PC-3 (cell line): Measurements from ENCODE around the gene PITPNM3. TPM values are rescaled to one million over a fixed set of nuclear protein-coding genes. Genes with fewer than 3 reads are reported as not detected.

Source experiments
- ATAC-seq: fragments of 200-7000 bp; cut with Tn5 transposase; 2 replicates; pipeline ENCODE4 v1.9.1; 2020; ENCODE audit warnings: mild to moderate bottlenecking, moderate library complexity
- BruUV-seq: library from RNA; stranded (reverse); fragments of 400-500 nt; replicated peaks from 2 replicates; lab custom pipeline; 2021; lab: Mats Ljungman, UMichigan
- CTCF ChIA-PET: fragments of 300-600 bp; sonication (Branson Sonifier 250); formaldehyde crosslinking; loops from one replicate; lab custom pipeline; 2022; ENCODE audit warnings: antibody characterized with exemption; lab: Charles Lee
- POLR2A ChIA-PET: fragments of 300-600 bp; sonication (Branson Sonifier 250); formaldehyde crosslinking; loops from one replicate; lab custom pipeline; 2022; ENCODE audit warnings: antibody characterized with exemption; ENCODE audit not compliant: unreplicated experiment; lab: Charles Lee
- DNase-seq: peaks from one replicate; pipeline ENCODE4 v3.0.0-alpha.2; 2015
- H2AFZ ChIP-seq: fragments of 300-600 bp; sonication (generic); 2 replicates; pipeline ENCODE4 v1.6.0; 2016; ENCODE audit warnings: antibody characterized with exemption, low read length
- H3F3A ChIP-seq: fragments of 300-600 bp; sonication (generic); one replicate; pipeline ENCODE4 v1.6.0; 2017; ENCODE audit warnings: antibody characterized with exemption, low read length, control low read depth, mild to moderate bottlenecking; ENCODE audit not compliant: unreplicated experiment
- H3K27ac ChIP-seq: fragments of 300-600 bp; sonication (generic); 2 replicates; pipeline ENCODE4 v1.5.1; 2016; ENCODE audit warnings: mild to moderate bottlenecking, low read length
- H3K27me3 ChIP-seq: fragments of 300-600 bp; sonication (generic); 2 replicates; pipeline ENCODE4 v1.6.1; 2016; ENCODE audit warnings: low read length, mixed read lengths
- H3K36me3 ChIP-seq: fragments of 300-600 bp; sonication (generic); 2 replicates; pipeline ENCODE4 v1.6.1; 2016; ENCODE audit warnings: low read depth, mixed run types, low read length, mixed read lengths
- H3K4me1 ChIP-seq: fragments of 300-600 bp; sonication (generic); 2 replicates; pipeline ENCODE4 v1.5.1; 2016; ENCODE audit warnings: low read length; ENCODE audit not compliant: insufficient read depth
- H3K4me2 ChIP-seq: fragments of 300-600 bp; sonication (generic); 2 replicates; pipeline ENCODE4 v1.6.0; 2016; ENCODE audit warnings: low read length
- H3K4me3 ChIP-seq: fragments of 300-600 bp; sonication (generic); 2 replicates; pipeline ENCODE4 v1.5.1; 2016; ENCODE audit warnings: mild to moderate bottlenecking, low read length, mixed read lengths
- H3K79me2 ChIP-seq: fragments of 300-600 bp; sonication (generic); 2 replicates; pipeline ENCODE4 v1.6.1; 2017; ENCODE audit warnings: low read length, mixed read lengths
- H3K9ac ChIP-seq: fragments of 300-600 bp; sonication (generic); 2 replicates; pipeline ENCODE4 v1.6.0; 2016; ENCODE audit warnings: mild to moderate bottlenecking, low read length
- H3K9me2 ChIP-seq: fragments of 300-600 bp; sonication (generic); replicated peaks from 2 replicates; pipeline ENCODE4 v1.6.1; 2016; ENCODE audit warnings: mixed run types, low read length, mixed read lengths
- H3K9me3 ChIP-seq: fragments of 300-600 bp; sonication (generic); 2 replicates; pipeline ENCODE4 v1.6.1; 2016; ENCODE audit warnings: low read length, mixed read lengths
- H4K20me1 ChIP-seq: fragments of 300-600 bp; sonication (generic); 2 replicates; pipeline ENCODE4 v1.6.1; 2016; ENCODE audit warnings: low read length, mixed read lengths
- EZH2 ChIP-seq: fragments of 300-600 bp; sonication (generic); IDR thresholded peaks from one replicate; pipeline ENCODE4 v1.6.1; 2017; ENCODE audit warnings: antibody characterized with exemption, mild to moderate bottlenecking, low read length; ENCODE audit not compliant: unreplicated experiment
- EZH2phosphoT487 ChIP-seq: fragments of 300-600 bp; sonication (generic); IDR thresholded peaks from 2 replicates; pipeline ENCODE4 v1.6.1; 2018; ENCODE audit warnings: mild to moderate bottlenecking, antibody characterized with exemption, low read length, borderline replicate concordance
- intact Hi-C: fragments of 100-400 bp; cut with micrococcal nuclease; formaldehyde crosslinking; loops from 2 replicates; pipeline ENCODE4 v1.9.0; 2023
- total RNA-seq: library from RNA; depleted of rRNA; stranded (reverse); fragments of >200 nt; gene quantifications from 2 replicates; pipeline ENCODE4 v1.2.3, GENCODE V29; 2014
- TF ChIP-seq, protein P1 (sequence below): fragments of 300-600 bp; sonication (generic); conservative IDR thresholded peaks from 2 replicates; pipeline ENCODE4 v1.5.1; 2017; ENCODE audit warnings: antibody characterized with exemption, low read depth, mild to moderate bottlenecking, low read length

The PITPNM3 gene
- total RNA-seq, 1 experiment from 2014 or later: 7.1 TPM

GRCh38 chr17:6503641-6504195, 52.6 kb downstream of the PITPNM3 start:
- TF ChIP-seq, protein P1, sequence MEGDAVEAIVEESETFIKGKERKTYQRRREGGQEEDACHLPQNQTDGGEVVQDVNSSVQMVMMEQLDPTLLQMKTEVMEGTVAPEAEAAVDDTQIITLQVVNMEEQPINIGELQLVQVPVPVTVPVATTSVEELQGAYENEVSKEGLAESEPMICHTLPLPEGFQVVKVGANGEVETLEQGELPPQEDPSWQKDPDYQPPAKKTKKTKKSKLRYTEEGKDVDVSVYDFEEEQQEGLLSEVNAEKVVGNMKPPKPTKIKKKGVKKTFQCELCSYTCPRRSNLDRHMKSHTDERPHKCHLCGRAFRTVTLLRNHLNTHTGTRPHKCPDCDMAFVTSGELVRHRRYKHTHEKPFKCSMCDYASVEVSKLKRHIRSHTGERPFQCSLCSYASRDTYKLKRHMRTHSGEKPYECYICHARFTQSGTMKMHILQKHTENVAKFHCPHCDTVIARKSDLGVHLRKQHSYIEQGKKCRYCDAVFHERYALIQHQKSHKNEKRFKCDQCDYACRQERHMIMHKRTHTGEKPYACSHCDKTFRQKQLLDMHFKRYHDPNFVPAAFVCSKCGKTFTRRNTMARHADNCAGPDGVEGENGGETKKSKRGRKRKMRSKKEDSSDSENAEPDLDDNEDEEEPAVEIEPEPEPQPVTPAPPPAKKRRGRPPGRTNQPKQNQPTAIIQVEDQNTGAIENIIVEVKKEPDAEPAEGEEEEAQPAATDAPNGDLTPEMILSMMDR: no peak
- TF ChIP-seq EZH2 (no peak), EZH2phosphoT487 (no peak)

DNA sequence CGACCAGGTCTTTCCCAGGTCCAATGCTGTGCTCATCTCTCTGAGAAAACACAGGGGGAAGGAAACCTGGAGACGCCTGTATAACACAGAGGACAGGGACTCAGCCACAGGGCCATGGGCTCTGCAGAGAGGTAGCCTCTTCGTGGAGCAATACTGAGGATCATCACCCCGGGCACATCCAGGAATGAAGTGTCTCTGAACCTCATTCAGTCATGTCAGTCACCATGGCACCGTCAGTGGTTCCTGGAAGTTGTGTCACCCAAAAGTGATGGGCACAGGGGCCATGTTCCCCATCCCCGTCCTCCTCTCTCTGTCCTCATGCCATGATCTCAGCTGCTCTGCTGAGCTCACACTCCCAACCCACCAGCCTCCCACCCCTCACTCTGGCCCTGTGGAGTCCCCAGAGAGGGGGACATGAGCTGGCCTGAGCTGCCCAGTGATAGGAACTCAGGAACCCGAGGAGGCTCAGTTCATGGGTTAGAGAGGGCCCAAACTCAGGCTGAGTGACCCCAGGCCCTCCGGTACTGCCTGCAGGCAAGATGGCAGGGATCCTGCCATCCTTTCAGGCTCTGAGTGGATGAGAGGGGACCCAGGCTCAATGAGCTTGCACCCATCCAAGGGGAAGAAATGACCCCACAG, 53.4 kb downstream of the PITPNM3 start:
- no peaks in the 10 kb centered on the region for H3K9me2 ChIP-seq
- no peaks in the 10 kb centered on the region for H3K9me3 ChIP-seq
- no peak overlapping the region for H3K9ac ChIP-seq
- H3K4me3 ChIP-seq: no peak overlapping the region
- H3F3A ChIP-seq: no peaks in the 10 kb centered on the region
- H4K20me1 ChIP-seq: no peaks in the 10 kb centered on the region
- intact Hi-C loops: no loop called here
- H3K79me2 ChIP-seq: no peaks in the 10 kb centered on the region
- no peak overlapping the region for H3K27ac ChIP-seq
- peaks cover 26% of the 10 kb centered on the region for H3K4me1 ChIP-seq
- H3K27me3 ChIP-seq: no peaks in the 10 kb centered on the region
- ATAC-seq (no peak), DNase-seq (no peak)
- CTCF ChIA-PET: no interaction called here
- no peak overlapping the region for H3K4me2 ChIP-seq
- H2AFZ ChIP-seq: no peak overlapping the region
- POLR2A ChIA-PET: no interaction called here
- no peak for TF ChIP-seq EZH2
- no peaks in the 10 kb centered on the region for H3K36me3 ChIP-seq
- no TSS peak for BruUV-seq

More at GRCh38 chr17:6503641-6504195, 52.6 kb downstream of the PITPNM3 start:
- DNase-seq (no peak), ATAC-seq (no peak)
- CTCF ChIA-PET: interaction anchor here (0.6 kb wide), 1 partner anchor 139 kb away, joined by 4 read pairs; no protein-coding TSS in a partner anchor
- H3K4me3 ChIP-seq: no peak overlapping the region
- peaks cover 34% of the 10 kb centered on the region for H3K4me1 ChIP-seq
- POLR2A ChIA-PET: no interaction called here
- H3K27me3 ChIP-seq: no peaks in the 10 kb centered on the region
- H3K27ac ChIP-seq: no peak overlapping the region
- no peak overlapping the region for H2AFZ ChIP-seq
- H3K9me2 ChIP-seq: no peaks in the 10 kb centered on the region
- intact Hi-C loops: no loop called here
- H3K9ac ChIP-seq: no peak overlapping the region
- no peaks in the 10 kb centered on the region for H3K9me3 ChIP-seq
- BruUV-seq: no TSS peak
- H4K20me1 ChIP-seq: no peaks in the 10 kb centered on the region
- H3K36me3 ChIP-seq: no peaks in the 10 kb centered on the region
- no peaks in the 10 kb centered on the region for H3F3A ChIP-seq
- no peak overlapping the region for H3K4me2 ChIP-seq
- H3K79me2 ChIP-seq: no peaks in the 10 kb centered on the region

GRCh38 chr17:6502142-6502541, 54.2 kb downstream of the PITPNM3 start:
- CTCF ChIA-PET: no interaction called here

More at GRCh38 chr17:6502142-6502541, 54.2 kb downstream of the PITPNM3 start:
- no peak overlapping the region for H3K9ac ChIP-seq
- ATAC-seq (no peak), DNase-seq (no peak)
- no peaks in the 10 kb centered on the region for H3K27me3 ChIP-seq
- H2AFZ ChIP-seq: no peak overlapping the region
- H3K9me3 ChIP-seq: no peaks in the 10 kb centered on the region
- no peaks in the 10 kb centered on the region for H4K20me1 ChIP-seq
- H3K4me2 ChIP-seq: no peak overlapping the region
- TF ChIP-seq EZH2phosphoT487: no peak
- H3F3A ChIP-seq: no peaks in the 10 kb centered on the region
- no peaks in the 10 kb centered on the region for H3K9me2 ChIP-seq
- no peak overlapping the region for H3K4me3 ChIP-seq
- intact Hi-C loops: no loop called here
- H3K79me2 ChIP-seq: no peaks in the 10 kb centered on the region
- no TSS peak for BruUV-seq
- POLR2A ChIA-PET: no interaction called here
- no peaks in the 10 kb centered on the region for H3K36me3 ChIP-seq
- no peak overlapping the region for H3K27ac ChIP-seq
- peaks cover 20% of the 10 kb centered on the region for H3K4me1 ChIP-seq
